HepG2 (cell line): Measurements from ENCODE around the gene USH2A.

Experiments used
- ATF1 ChIP-seq: IDR thresholded peaks from 2 replicates; pipeline ENCODE4 v1.6.1; 2016; ENCODE audit warnings: mild to moderate bottlenecking, control low read depth
- CEBPG ChIP-seq: IDR thresholded peaks from 2 replicates; pipeline ENCODE4 v1.6.1; 2016
- EZH2 ChIP-seq: conservative IDR thresholded peaks from 2 replicates; pipeline ENCODE4 v1.6.1; 2012; ENCODE audit warnings: mild to moderate bottlenecking, low read depth, low read length, moderate library complexity
- PCBP2 ChIP-seq: fragments of 200-400 bp; formaldehyde crosslinking; optimal IDR thresholded peaks from 2 replicates; pipeline ENCODE3; 2018; ENCODE audit warnings: low read length, low read depth; ENCODE audit not compliant: poor library complexity, severe bottlenecking
- POLR2A ChIP-seq, 2 experiments: IDR thresholded peaks; 2 replicates each; pipeline ENCODE4 v1.6.1; 2011; ENCODE audit warnings: low read depth in 2 of 2, low read length in 2 of 2, mild to moderate bottlenecking in 1 of 2, moderate library complexity in 1 of 2; ENCODE audit not compliant: insufficient read depth in 1 of 2
- TAF1 ChIP-seq: sonication (generic); formaldehyde crosslinking; IDR thresholded peaks from 2 replicates; pipeline ENCODE4 v1.4.0; 2020; ENCODE audit warnings: missing genetic modification reagents
- TF ChIP-seq, protein P1 (sequence below): sonication (generic); formaldehyde crosslinking; IDR thresholded peaks from 2 replicates; pipeline ENCODE4 v1.8.1; 2023; ENCODE audit warnings: mild to moderate bottlenecking, missing genetic modification reagents
- TF ChIP-seq, protein P2 (sequence below): sonication (generic); formaldehyde crosslinking; IDR thresholded peaks from 2 replicates; pipeline ENCODE4 v1.5.0; 2020; ENCODE audit warnings: mild to moderate bottlenecking, missing genetic modification reagents, moderate library complexity
- TF ChIP-seq, protein P3 (sequence below): IDR thresholded peaks from 2 replicates; pipeline ENCODE4 v1.6.1; 2012; ENCODE audit warnings: low read depth, low read length, improper control_type of control experiment

DNA sequence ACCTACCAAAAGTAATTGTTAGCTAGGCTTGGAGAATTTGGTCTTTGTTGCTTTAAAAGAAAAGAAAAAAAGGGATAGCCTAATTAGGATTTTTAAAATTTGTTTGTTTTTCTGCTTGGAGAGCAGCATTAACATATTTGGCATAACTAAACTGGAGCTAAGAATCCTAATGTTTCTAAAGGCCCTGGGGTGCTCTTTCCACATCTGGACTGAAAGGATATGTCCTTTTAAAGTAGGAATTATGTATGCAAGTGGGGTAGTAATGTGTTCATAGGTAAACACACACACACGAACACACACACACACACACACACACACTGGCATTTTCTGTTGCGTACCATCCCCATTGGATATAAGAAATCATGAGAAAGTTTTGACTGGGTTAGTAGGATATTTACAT is 742.2 kb downstream of the USH2A start:
- no peak for TF ChIP-seq TAF1 (CRISPR knock-in tag)
- TF ChIP-seq, protein P1, sequence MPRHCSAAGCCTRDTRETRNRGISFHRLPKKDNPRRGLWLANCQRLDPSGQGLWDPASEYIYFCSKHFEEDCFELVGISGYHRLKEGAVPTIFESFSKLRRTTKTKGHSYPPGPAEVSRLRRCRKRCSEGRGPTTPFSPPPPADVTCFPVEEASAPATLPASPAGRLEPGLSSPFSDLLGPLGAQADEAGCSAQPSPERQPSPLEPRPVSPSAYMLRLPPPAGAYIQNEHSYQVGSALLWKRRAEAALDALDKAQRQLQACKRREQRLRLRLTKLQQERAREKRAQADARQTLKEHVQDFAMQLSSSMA = no peak
- TF ChIP-seq, protein P2, sequence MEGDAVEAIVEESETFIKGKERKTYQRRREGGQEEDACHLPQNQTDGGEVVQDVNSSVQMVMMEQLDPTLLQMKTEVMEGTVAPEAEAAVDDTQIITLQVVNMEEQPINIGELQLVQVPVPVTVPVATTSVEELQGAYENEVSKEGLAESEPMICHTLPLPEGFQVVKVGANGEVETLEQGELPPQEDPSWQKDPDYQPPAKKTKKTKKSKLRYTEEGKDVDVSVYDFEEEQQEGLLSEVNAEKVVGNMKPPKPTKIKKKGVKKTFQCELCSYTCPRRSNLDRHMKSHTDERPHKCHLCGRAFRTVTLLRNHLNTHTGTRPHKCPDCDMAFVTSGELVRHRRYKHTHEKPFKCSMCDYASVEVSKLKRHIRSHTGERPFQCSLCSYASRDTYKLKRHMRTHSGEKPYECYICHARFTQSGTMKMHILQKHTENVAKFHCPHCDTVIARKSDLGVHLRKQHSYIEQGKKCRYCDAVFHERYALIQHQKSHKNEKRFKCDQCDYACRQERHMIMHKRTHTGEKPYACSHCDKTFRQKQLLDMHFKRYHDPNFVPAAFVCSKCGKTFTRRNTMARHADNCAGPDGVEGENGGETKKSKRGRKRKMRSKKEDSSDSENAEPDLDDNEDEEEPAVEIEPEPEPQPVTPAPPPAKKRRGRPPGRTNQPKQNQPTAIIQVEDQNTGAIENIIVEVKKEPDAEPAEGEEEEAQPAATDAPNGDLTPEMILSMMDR = no peak
- no peak for TF ChIP-seq POLR2A (IDR thresholded peaks at IDR 0.05; ENCODE audit: insufficient read depth in 1 of 2, low read depth in 2 of 2, low read length in 2 of 2)
- TF ChIP-seq CEBPG (CRISPR knock-in tag) = no peak
- no peak for TF ChIP-seq PCBP2
- TF ChIP-seq ATF1 (CRISPR knock-in tag) = no peak
- TF ChIP-seq, protein P3, sequence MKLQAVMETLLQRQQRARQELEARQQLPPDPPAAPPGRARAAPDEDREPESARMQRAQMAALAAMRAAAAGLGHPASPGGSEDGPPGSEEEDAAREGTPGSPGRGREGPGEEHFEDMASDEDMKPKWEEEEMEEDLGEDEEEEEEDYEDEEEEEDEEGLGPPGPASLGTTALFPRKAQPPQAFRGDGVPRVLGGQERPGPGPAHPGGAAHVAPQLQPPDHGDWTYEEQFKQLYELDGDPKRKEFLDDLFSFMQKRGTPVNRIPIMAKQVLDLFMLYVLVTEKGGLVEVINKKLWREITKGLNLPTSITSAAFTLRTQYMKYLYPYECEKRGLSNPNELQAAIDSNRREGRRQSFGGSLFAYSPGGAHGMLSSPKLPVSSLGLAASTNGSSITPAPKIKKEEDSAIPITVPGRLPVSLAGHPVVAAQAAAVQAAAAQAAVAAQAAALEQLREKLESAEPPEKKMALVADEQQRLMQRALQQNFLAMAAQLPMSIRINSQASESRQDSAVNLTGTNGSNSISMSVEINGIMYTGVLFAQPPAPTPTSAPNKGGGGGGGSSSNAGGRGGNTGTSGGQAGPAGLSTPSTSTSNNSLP = no peak
- no peak for TF ChIP-seq EZH2
